ENCODE data around the gene CLCN4.

Gene CLCN4

DNA sequence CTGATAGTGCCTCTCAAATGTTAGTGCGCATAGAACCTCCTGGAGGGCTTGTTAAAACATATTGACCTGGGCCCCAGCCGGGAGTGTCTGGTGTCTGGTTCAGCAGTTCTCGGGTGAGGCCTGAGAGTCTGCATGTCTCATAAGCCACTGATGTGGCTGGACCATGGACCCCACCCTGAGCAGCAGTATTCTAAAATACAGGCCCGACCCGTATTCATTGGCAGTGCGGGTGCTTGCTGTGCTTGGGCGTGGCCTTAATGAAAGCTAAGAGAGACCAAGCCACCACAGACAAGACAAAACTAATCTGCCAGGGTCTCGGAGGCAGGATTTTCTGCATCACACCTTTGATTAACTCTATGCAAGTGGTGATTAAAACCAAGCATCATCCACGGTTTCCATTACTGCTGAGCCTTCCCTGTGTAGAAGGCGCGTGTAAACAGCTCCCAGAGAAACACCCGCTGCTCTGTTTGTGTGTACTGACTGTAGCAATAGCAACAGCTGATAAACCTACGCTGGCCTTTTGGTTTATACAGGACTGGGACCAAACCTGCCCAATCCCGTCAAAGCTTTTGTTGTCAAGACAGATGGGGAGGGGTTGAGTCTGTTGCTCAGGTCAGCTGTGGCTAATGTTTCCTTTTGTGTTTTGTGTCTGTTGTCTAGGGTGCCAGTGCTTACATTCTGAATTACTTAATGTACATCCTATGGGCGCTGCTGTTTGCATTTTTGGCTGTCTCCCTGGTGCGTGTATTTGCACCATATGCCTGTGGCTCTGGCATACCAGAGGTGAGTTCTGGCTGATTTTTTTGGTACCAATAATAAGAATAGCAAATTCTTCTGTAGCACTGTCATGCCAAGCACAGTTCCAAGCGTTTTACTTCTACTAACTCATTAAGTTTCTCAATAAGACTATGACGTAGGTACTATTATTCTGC lies 40.8 kb downstream of the CLCN4 start:
- DNase-seq, result peak in 2 of 3 experiments; percentile 60 to 87

DNA sequence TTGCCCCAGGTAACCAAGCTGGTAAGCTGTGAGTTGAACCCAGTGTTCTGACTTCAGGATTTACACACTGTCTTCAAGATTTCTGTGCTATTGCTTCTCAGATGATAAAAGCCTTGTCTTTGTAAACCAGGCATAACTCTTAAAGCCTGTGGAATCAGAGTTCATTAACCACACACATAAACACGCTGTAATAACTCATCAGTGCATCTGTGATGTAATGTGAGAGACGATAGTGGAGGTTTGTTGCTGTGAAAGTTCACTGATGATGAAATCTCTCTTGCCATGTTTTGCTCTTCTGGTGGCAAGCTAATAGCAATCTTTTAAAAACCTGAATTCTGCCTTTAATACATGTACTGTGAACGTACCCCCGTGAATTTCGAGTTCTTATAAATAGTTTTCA lies 41.5 kb downstream of the CLCN4 start:
- no peak for DNase-seq

DNA sequence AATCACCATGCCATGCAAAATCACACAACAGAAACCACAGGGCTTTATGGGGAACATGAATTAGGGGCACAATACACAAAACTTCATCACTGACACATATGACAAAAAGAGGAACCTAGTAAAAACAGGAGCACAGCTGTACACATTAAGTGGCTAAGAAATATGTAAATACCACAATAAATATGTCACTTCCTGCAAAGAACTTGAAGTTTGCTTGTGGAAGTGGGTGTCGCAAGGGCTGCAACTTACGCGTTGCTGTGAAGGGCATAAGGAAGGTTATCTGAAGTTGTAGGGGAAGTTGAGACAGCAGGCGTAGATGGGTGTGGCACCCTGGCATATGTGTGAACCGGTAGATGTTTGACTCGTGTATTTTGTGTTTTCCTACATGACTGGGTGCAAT lies 42.4 kb downstream of the CLCN4 start:
- DNase-seq, result no peak

DNA sequence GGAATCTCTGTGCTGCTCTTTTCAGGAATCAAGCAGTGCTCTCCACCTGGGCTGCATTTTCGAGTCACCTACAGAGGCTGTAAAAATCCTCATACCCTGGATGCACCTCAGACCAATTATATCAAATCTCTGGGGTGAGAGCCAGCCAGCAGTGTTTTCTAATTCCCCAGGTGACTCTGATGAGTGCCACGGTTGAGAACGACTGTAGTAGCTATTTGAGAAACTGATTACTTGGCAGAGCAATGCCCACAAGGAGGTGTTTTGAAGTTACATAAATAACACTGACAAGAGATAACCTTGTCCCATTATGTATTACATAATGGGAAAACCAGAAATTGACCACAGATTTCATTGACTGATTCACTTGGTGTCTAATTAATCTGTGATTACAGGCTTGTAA lies 46.8 kb downstream of the CLCN4 start:
- peak in 1 of 3 experiments; percentile 22 for DNase-seq

DNA sequence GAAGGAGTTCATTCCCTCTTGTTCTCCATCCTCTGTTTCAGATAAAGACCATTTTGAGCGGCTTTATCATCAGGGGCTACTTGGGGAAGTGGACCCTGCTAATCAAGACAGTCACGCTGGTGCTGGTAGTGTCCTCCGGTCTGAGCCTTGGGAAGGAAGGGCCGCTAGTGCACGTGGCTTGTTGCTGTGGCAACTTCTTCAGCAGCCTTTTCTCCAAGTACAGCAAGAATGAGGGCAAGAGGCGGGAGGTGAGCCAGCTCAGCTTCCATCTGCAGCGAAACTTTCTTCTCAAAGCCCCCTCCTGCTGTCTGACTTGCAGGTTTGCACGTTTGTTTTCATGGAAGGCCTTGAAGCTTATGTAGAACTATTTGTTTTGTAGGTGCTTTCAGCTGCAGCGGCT lies 49.5 kb downstream of the CLCN4 start:
- no peak for DNase-seq

DNA sequence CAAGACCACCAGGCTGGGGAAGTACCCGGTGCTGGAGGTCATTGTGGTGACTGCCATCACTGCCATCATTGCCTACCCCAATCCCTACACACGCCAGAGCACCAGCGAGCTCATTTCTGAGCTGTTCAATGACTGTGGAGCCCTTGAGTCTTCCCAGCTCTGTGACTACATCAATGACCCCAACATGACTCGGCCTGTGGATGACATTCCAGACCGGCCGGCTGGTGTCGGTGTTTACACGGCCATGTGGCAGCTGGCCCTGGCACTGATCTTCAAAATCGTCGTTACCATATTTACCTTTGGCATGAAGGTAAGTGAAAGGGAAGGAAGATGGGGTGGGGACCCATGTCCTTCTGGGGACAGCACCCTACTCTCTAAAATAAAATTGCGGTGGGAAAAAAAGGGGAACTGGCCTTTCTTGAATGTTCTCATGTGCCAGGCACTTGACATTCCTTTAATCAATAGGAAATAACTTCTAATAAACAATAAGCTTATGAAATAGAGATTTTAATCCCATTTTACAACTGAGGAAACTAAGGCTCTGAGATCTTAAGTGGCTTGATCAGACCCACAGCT lies 51.6 kb downstream of the CLCN4 start:
- DNase-seq, result no peak

DNA sequence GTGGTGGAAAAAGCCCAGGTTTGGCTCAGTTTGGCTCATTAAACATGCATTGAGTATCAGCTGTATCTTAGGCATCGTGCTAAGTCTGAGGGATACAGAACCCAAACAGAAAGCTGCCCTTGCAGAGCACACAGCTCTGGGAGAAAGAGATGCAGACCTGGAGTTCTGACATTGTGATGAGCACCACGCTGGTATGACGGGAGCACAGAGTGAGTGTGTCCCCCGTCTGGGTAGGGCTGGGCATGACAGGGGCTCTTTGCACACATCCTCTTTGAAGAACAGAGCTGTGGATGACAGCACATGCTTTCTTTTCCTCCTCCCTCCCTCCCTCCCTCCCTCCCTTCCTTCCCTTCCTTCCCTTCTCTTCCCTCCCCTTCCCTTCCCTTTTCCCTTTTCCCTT lies 52.2 kb downstream of the CLCN4 start:
- no peak for DNase-seq

DNA sequence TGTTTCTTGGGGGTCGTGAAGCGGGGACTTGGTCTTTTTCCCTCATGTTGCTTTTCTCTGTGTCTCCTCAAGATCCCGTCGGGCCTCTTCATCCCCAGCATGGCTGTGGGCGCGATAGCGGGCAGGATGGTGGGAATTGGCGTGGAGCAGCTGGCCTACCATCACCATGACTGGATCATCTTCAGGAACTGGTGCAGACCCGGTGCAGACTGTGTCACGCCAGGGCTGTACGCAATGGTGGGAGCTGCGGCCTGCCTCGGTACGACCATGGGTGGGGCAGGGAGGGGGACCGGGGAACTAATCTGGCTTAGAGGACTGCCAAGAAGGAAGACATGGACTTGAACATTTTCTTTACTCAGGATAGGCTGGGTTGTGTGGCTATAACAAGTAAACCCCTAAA lies 55.6 kb downstream of the CLCN4 start:
- DNase-seq, result no peak

DNA sequence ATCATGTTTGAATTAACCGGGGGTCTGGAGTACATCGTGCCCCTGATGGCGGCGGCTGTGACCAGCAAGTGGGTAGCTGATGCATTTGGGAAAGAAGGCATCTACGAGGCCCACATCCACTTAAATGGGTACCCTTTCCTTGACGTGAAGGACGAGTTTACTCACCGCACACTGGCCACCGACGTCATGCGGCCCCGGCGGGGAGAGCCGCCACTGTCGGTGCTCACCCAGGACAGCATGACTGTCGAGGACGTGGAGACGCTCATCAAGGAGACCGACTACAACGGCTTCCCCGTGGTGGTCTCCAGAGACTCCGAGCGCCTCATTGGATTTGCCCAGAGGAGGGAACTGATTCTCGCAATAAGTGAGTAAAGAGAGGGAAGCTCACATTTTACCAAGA lies 56.9 kb downstream of the CLCN4 start:
- DNase-seq, result no peak

DNA sequence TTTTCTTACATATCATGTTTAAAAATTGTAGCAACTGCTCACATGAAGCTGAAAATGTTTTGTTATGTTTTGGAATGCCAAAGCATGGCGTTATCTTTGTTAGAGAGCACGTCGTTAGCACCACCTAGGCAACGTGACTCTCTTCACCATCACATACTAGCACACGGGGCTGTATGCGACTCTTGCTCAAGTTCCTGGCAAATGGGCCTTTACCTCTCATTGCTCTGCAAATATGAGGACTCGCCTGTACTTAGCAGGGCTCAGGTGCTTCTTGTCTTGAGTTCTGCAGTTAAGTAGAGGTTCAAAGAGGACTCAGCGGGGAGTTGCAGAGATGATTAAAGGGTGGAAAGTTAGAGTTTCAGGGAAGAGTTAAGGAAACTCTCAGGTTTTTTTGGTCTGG lies 59.4 kb downstream of the CLCN4 start:
- peak in 2 of 3 experiments; percentile 20 to 62 for DNase-seq

DNA sequence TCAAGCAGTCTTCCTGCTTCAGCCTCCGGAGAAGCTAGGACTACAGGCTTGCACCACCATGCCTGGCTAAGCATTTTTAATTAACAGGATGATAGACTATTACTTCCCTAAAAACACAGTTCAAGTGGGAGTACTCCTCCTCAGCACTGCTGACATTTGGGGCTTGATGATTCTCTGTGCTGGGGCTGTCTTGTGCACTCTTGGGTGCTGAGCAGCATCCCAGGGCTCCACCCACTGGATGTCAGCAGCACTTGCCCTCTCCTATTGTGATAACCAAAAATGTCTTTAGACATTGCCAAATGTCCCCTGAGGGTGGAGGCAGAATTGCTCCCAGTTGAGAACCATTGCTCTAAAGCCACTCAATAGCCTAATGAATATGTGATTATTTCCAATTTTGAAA lies 60.4 kb downstream of the CLCN4 start:
- DNase-seq, result peak in 1 of 3 experiments; percentile 14

DNA sequence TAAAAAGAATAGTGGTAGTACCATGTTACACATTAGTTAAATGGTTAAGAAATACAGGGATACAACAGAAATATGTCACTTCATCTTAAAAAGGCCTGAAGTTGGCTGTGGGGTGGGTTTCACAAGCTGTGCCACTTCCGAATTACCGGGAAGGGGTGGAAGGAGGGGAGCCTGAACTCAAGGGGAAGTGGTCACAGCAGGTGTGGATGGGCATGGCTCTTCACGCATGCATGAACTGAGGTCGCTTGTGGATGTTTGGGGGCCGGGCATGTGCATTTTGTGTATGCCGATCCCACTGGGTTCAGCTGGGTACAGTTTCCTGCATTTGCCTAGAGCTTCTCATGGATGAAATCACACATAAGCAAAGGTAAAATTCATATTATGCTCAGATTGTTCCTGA lies 64.9 kb downstream of the CLCN4 start:
- DNase-seq, result no peak

DNA sequence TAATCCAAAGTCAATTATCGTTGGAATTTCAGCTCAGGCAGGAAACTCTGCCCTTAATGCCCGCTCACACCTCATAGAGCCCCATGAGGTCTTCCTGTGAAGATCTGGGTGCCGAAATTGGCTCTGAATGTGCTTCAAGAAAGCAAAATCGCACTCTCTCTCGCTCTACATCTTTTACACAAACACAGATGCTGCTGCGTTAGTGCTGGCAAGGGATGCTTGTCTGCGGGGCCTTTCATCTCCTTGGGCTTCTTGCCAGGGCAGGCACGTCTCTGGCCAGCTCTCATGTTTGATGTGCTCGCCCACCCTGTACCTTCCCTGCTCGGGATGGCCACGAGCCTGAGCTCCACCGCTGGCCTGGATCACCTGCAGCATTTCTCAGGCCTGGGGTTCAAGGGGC lies 66.5 kb downstream of the CLCN4 start:
- no peak for DNase-seq

DNA sequence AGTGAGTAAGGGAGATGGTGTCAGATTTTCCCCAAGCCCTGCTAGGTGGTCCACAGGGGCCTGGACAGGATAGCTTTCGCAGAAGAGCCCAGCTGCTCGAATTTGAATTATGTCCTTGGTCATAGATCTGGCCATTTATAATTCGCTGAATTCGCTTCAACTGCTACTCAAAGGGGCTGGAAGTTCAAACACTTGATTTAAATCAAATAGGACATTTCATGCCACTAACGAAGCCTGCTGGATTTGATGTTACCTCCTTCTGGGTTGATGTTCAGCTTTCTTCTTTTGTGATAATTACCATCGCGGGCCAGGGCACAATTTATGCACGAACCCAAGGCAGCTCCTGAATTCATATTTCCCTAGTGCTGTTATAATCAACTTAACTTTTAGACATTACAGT lies 67.0 kb downstream of the CLCN4 start:
- DNase-seq, result no peak

DNA sequence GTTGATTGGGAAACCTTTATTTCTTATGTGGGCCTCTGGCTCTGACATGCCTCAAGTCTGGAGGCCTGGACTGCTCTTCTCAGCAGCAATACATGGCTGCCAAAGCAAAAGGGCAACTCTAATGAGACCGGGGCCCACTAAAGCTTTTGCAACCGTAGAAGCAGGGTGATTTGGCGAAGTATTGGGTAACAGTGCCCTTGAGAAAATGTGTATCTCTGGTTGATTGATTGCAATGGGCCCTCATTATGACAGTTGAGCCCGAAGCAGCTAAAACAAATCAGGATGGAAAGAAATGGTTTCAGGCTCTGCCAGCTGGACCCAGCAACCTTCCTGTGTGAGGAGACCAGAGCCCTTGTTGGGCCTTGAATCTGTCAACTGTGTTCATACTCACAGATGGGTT lies 73.4 kb downstream of the CLCN4 start:
- DNase-seq, result no peak

DNA sequence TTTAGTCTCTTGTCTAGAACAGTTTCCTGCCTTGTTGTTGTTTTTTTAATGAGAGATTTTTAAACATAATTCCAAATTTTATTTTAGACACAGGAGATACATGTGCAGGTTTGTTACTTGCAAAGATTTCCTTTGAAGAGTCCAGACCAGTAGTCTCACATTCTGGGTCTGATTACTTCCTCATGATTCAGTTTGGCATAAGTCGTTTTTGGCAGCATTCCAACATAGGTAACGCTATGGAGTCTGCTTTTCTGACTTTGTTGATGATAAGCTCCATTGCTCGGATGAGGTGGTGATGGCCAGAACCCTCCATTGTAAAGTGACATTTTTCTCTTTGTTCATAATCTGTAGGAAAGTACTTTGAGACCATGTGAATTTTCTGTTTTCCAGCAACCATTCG lies 74.7 kb downstream of the CLCN4 start:
- DNase-seq, result peak in 2 of 3 experiments; percentile 23 to 28

DNA sequence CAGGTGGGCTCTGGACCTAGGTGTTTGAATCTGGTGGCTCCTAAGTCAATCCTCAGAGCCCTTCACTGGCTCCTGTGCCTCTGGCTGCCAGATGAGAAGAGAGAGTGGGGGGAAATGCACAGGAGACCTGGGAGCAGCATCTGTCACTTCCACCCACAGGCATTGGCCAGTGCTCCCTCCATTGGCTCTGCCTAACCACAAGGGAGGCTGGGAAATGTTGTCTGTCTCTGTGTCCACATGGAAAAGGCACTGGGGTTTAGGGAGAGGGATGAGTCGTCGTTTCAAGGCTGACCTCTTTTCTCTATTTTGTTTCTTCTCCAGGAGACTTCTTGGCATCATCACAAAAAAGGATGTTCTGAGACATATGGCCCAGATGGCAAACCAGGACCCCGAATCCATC lies 76.4 kb downstream of the CLCN4 start:
- no peak for DNase-seq

DNA sequence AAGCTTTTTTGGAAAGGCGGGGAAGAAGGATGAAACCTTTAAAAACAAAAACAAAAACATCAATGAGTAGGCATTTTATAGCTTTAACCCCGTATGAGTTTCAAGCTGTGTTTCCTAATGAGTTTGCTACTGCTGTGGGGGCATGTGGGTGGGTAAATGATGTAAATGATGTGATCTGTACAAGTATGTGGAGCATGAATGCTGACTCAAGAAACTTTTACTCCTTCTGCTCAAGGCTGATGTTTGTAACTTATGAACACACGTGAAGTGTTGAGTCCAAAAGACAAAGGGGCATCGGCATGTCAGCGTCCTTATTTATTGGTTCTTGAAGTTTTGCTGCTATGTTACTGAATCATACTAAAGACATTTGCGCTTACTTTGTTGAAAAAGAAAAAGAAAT lies 76.9 kb downstream of the CLCN4 start:
- DNase-seq, result no peak

DNA sequence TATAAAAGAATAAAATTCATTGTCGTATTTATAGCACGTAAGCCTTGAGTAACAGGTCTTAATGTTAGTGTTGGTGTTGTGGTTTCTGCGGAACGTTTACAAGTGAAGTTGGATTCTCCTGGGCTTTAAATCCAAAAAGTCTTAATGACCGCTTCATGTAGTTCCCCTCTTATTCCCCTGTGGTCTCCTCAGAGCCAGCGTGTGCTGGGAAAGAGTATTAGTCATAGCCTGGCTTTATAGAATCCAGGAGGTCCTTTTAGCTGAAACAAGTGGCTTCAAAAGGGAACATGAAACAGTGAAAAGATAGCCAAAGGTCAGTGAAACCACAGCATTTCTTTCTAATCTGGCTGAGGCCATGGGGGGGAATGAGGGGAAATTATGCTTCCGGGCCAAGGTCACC lies 79.1 kb downstream of the CLCN4 start:
- no peak for DNase-seq

DNA sequence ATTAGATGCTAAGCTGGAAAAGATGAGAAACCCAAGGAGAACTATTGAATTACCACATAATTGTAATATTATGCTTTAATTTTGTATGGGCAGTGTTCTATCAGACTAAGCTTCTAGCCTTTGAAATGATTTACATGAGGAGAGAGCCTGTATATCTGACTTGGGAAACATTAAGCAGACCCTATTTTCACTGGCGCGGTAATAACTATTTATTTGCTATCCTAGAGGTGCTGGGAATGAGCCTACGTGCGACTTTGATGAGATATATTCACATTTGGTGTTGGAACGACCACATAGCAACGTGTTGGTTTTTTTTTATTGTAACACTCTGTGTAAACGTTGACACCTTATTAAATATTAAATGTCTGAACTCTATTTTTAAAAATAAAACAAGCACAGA lies 80.5 kb downstream of the CLCN4 start:
- no peak for DNase-seq

DNA sequence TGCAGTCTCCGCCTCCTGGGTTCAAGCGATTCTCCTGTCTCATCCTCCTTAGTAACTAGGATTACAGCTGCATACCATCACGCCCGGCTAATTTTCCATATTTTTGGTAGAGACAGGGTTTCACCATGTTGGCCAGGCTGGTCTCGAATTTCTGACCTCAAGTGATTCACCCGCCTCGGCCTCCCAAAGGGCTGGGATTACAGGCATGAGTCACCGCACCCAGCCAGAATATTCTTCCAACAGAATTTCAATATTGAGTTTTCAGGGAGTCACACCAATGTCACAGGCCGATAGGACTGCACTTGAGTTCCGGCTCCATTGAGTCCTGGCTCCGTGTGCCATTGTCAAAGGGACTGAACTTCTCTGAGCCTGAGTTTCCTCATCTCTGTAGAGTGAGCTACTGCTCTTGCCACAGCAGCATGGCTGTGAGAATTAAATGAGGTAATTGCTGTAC lies 82.9 kb downstream of the CLCN4 start:
- DNase-seq, result no peak

DNA sequence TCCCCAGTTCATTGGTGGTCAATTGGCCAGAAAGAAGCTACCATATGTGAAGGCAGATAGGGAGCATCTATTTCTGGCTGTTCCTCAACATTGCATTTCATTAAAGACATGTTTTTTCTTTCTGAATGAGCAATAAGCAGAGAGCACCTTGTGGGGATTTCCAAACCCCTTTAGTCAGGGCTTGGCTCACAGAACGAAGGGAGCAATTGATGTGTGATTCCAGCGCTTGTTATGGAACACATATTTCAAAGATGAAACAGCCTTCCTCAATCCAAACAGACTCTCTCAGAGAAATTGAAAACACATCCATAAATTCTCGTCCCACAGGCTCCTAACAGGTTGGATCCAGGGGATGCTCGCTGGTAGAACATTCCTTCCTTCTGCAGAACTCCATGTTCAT lies 84.1 kb downstream of the CLCN4 start:
- DNase-seq, result no peak

DNA sequence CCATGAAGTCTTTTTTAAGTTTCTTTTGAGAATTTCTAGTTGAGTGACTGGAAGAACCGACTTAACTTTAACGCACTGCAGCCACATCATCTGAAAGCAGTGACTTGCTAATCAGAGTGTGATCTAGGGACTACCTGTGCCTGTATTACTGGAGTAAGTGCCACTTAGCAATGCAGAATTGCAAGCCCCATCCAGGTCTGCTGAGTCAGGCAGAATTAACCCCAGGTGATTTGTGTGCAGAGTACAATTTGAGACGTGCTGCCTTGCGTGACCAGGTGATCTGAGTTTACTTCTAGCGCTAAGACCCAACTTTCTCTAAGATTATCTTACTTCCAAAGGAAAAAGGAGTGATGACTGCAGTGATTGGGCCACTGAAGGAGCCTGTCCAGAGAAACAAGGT lies 85.3 kb downstream of the CLCN4 start:
- DNase-seq, result peak in 2 of 3 experiments; percentile 19 to 30

DNA sequence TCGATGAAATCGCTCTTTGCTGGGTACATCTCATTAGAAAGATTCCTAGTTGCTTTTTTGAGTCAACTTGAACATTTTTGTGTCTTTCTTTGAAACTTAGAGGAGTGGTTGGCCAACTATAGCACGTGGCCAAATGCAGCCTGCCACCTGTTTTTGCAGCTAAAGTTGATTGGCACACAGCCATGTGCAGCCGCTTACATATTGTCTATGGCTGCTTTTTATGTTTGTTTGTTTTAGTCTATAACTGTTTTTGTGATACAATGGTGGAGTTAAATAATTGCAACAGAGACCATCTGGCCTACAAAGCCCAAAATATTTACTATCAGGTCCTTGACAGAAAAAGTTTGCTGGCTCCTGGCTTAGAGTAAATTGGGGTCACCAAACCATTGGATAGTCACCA lies 86.3 kb downstream of the CLCN4 start:
- peak in 2 of 3 experiments; percentile 9 to 48 for DNase-seq
